ENCODE data around the gene KMT2C.

KMT2C gene

DNA sequence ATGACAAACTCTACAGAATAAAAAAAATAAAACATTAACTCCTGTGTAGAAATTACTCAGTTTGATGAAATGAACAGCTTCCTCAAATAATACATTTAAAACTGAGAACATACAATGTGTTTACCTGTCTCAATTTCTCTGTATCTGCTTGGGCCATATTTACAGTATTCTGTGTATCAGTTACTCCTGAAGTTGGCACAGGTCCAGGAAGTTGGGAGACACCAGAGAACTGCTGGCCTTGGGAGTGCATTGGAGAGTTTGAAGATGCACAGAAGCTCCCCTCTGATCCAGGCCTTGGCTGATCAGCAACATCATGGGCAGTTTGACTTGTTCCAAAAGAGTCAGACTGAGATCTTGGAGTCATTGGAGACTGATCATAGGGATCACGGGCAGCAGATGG, 255.2 kb downstream of the KMT2C start:
- DNase-seq = no peak

DNA sequence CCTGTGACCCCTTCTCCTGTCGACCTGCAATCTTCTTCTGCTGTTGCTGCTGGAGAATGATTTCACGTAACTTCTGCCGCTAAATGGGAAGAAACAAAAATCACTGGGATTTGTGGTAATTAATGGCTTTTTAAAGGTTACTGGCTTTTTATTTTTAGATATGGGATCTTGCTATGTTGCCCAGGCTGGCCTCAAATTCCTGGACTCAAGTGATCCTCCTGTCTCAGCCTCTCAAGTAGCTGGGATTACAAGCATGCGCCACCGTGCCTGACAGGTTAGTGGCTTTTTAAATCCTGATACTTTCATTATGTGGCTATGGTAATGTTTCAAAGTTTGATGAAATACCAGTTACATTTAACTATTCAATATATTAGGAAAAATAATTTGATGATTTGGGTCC, 255.8 kb downstream of the KMT2C start:
- DNase-seq = no peak

DNA sequence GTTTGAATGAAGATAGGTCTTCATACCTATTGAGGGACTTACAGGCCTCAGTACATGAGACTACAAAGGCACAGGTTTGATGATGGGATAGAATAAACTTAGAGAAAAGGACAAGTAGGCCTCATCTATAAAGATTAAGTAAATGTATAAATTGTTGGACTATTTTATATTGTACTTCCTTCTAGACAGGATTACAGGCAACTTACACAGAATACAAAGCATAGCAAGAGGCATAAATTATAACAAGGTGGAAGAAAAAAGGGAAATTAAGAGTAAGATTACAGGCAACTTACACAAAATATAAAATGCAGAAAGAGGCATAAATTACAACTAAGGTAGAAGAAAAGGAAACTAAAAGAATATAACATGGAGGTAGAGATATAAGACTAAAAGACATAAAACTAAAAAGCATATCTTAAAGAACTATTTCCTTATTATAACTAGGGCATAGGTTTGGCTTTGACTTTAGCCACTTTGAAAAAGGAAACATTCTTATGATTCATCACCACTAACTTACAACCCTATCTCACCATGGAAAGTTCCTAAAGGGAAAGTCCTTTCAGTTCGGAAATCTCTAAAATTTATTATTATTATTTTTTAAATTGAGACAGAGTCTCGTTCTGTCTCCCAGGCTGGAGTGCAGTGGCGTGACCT, 257.3 kb downstream of the KMT2C start:
- DNase-seq = no peak

GRCh38 chr7:152177681-152178404, 258.0 kb downstream of the KMT2C start:
- no peak for DNase-seq

GRCh38 chr7:152176797-152177196, 259.0 kb downstream of the KMT2C start:
- no peak for DNase-seq

DNA sequence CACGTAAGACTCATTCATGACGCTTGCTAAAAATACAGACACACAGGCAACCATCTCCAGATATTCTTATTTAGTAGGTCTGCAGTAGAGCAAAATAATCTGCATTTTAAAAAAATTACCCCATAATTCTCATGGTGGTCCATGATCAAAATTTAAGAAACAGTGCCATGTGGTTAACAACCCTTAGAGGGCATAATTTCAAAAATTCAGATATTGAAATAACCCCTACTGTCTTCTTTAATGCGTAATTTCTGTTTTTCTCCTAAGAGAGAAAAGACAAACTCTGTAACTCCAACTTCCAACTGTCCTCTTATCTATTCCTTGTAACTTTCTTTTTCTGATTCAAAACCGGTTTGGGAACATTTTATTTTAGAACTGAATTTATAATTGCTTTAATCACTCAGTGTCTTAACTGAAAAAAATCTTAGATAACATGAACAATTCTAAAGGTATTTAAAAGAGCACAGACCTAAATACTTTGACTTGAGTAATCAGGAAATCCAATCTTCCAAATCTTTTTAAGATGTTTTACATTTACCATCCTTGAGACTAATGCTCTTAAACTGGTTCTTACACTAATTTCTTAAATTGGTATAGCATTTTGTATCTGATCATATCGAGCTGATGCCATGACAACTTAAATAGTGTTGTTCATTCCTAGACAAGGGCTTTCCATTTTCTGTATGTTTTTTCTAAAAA, 262.3 kb downstream of the KMT2C start:
- no peak for DNase-seq

DNA sequence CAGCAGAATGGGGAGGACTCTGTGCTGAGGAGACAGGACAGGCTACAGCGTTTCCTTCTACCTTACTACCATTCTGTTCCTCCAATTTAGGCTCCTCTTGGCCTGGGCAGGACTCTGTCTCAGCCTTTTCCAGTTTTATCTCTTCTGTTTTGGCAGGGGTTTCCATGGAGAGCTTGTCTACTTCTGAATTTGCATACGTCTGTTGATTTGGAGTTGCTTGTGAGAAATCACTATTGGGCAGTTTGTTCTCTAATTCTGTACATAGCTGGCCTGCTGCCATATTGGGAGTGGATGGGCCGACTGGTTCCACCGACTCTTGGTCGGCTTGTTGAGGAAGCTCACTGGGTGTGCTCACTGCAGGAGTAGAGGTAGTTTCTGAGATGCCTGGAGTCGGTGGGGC, 273.5 kb downstream of the KMT2C start:
- DNase-seq = no peak

GRCh38 chr7:152161171-152161570, 274.6 kb downstream of the KMT2C start:
- DNase-seq = no peak

DNA sequence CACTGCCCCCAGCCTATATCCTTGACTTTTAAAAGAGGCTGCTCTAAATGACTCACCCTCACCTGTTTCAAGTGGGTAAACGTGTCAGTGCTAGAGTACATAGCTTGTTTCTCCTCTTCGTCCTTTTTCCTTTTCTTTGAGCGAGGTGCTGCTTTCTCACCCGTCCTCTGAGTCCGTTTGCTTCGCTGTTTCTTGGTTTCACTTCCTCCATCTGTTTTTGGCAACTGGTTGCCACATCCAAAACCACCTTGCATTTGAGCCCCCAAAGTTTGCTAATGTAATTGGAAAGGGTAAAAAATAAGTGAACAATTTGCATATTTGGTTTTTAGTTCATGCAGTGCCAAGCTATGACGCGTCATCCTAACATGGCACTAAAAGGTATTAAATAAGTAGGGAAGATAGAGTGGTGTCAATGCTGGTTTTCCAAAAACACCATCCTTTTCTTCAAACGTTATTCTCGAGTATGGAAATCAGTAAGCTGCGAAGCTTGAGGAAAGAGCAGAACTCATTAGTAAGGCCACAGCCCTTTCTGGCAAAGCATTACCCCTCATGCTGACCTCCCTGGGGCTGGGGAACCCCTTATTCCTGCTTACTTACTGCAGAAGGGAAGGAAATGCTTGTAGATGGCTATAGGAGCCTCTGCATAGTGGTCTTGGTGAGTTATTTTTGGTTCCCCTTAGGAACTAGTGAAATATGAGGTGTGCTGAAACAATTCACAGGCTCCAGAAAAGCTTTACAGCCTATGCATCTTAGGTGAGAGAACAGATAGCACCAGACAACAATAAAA, 276.8 kb downstream of the KMT2C start:
- no peak for DNase-seq

GRCh38 chr7:152152267-152152666, 283.5 kb downstream of the KMT2C start:
- DNase-seq = no peak

DNA sequence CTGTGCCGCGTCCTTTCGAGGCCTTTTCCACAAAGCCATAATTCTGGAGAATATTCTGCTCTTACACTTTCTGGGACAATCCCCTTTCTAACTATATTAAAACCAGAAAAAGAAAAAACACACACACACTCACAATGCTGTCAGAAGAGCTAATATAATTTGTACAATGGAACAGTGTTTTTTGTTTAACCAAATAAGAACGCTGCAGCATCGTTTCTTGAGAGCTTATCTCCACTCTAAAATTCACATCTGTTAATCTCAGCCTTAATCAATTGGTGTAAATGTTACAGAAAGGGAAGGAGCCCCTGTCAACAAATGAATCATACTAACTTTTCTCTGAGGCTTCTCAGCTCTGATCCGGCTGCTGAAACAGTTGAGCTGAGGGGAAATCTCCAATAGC, 286.4 kb downstream of the KMT2C start:
- no peak for DNase-seq

DNA sequence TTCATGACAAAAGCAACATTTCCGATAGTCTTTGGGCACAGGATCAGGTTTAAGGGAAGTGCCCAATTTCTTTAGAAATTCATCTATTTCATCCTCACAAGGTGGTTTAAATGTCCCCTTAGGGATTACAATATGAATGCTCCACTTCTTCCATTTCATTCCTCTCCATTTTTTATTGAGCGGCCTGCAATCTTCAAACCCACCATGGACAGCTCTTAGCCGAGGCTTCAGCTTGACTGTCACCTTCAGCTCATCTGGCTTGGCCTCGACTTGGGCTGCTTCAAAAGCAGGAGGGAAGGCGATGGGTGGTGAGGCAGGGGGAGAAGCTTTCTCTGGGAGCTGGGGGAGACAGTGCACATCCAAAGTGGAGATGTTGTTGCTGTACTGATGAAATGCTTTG, 287.1 kb downstream of the KMT2C start:
- DNase-seq = no peak

- DNase-seq = no peak
Measured at GRCh38 chr7:152145853-152146466, 289.8 kb downstream of the KMT2C start.

- DNase-seq = no peak
Measured at GRCh38 chr7:152144557-152145245, 291.1 kb downstream of the KMT2C start.

DNA sequence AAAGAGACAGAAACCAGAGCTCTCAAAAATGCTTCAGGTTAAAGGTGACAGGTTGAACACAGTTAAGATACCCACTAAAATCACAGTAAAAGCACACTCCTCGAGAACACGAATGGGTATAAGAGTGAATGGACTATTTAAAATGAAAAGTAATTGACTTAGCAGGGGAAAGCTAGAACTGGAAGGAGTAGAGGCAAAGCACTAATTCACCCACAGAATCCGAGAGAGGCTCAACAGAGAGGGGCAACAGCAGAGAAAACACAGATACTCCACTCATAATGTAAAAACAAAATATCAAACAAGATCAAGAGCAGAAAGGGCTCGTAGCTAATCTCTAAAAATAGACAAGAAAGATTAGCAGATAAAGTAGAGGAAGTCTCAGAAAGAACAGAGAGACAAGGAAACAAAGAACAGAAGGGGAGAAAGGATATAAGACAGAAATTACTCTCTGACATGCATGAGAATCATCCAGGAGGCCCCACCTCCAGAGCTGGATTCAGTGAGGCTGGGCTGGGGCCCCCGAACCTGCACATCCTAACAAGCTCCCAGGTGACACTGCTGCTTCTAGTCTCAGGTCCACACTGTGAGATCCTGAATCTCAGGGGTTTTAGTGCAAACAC, 292.7 kb downstream of the KMT2C start:
- no peak for DNase-seq

- no peak for DNase-seq
Measured at GRCh38 chr7:152140560-152140959, 295.2 kb downstream of the KMT2C start.

GRCh38 chr7:152140067-152140466, 295.7 kb downstream of the KMT2C start:
- no peak for DNase-seq

- DNase-seq = no peak
Measured at GRCh38 chr7:152137476-152138025, 298.3 kb downstream of the KMT2C start.

GRCh38 chr7:152136686-152137085, 299.1 kb downstream of the KMT2C start:
- DNase-seq = no peak

GRCh38 chr7:152133804-152134203, 302.0 kb downstream of the KMT2C start:
- no peak for DNase-seq

GRCh38 chr7:152132812-152133211, 303.0 kb downstream of the KMT2C start:
- no peak for DNase-seq

Data from NK-92 treated with Interleukin-12 subunit alpha and Interleukin-12 subunit beta, amount 100 ng/mL, for 24 hours (cell line).